ENCODE measurements around the gene APOBEC3C.
"Not testable (repeated sequence)": the region's sequence is repeated elsewhere in the genome, so short reads cannot be mapped to it uniquely, and the experiment has no call there.

APOBEC3C gene

GRCh38 chr22:39063904-39064303, 49.8 kb downstream of the APOBEC3C start:
- DNase-seq (ENCODE audit: low spot score), result not testable (repeated sequence)

DNA sequence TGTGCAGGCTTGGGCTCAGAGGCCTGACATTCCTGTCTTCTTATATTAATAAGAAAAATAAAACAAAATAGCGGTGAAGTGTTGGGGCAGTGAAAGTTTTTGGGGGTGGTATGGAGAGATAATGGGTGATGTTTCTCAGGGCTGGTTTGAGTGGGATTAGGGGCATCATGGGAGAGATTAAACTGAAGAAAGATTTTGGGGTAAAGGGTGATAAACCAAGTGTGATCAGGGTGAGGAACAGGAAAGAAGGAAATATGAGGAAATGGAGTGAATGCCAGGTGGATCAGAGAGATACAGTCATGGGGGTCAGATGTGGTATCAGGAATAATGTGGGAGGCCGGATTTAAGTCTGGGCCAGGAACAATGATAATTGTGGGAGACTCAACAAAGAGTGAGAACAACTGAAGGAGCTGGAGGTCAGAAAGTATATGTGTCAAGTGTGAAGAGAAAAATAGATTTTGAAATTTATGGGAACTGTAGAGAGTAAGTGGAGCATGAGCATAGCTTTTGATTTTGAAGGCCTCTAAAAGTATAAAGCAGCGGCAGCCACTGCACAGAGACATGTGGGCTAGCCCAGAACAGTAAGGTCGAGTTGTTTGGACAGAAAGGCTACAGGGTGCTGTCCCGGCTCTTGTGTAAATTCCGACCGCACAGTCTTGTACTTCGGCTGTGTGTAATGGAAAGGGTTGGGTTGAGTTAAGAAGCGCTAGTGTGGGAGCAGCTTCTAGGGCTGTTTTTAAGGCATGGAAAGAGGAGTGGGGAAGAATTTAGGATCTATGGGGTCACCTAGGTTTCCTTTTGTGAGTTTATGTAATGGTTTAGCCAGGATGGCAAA, 52.6 kb downstream of the APOBEC3C start:
- DNase-seq (ENCODE audit: low spot score), result not testable (repeated sequence)

GRCh38 chr22:39068033-39068785, 54.2 kb downstream of the APOBEC3C start:
- no peak for DNase-seq (ENCODE audit: low spot score)
